HG02763 (cell line): Measurements from ENCODE around the gene C6orf141.
"Not testable (repeated sequence)": the region's sequence is repeated elsewhere in the genome, so short reads cannot be mapped to it uniquely, and the experiment has no call there.

Source experiments
- ATAC-seq: cut with Tn5 transposase; IDR thresholded peaks from one replicate; pipeline ENCODE4 v1.9.1; 2021; ENCODE audit warnings: mild to moderate bottlenecking, moderate library complexity; ENCODE audit not compliant: unreplicated experiment

Gene C6orf141

GRCh38 chr6:49565855-49566254 lies 15.4 kb downstream of the C6orf141 start:
- no peak for ATAC-seq

DNA sequence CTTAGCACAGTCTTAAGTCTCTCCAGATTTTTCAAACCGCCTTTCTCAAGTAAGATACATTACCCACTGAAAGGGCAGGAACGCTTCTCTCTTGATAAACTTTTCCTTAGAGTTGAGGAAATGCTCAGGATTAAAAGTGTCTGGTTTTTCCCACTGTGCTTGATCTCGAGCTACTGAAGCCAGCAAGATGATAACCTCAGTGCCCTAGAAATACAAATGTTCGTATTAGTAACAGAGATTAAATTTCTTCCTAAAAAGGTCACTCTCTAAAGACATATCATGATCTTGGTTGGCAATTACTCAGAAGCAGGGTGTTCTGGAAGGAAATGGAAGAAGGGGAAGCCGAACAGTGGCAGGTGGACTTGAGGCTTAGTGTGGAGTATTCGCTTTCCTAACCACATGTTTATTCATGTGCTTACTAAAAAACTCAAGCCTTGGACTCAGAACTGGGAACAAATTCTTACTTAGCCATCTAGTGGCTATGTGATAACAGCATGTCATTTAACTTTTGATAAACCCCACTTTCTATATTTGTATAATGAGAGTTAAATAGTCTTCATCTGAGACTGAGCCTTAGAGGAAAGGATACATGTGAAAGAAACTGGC lies 20.1 kb downstream of the C6orf141 start:
- ATAC-seq: no peak

DNA sequence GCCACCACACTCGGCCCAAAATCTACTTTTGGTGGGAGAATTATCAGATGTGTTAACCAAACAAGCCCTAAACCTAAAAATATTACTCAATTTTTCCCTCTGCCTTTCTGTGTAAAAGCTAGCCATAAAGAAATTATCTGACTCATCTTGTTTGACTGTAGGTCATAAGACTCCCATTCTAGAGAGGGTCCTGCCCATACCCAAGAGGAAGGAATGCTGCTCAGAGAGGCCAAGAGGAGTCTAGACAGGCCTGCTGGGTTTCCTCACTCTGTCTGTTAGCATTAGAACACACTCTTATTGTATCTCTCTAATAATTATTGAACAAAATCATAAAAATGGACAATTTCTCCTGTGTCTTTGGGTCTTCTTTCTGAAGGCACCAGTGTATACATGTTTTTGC lies 26.1 kb downstream of the C6orf141 start:
- ATAC-seq: no peak

- no peak for ATAC-seq
Measured at GRCh38 chr6:49579649-49580048, 29.2 kb downstream of the C6orf141 start.

DNA sequence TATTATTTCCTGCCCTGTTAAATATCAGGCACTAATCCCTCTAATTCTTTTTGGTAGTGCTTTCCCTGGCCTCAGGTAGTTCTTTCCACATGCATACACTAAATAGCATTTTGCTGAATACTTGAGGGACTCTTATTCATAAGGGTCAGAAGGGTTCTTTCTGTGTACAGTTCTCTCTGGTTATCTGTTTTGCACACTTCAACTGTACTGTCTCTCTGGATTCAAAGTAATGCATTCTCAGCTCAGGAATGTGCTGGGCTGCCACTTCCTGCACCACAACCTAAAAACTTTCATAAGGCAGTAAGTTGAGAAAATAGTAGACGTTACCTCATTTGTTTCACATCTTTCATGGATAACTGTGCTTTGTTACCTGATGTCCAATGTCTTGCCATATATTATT lies 32.1 kb downstream of the C6orf141 start:
- no peak for ATAC-seq

GRCh38 chr6:49587262-49587661 lies 36.8 kb downstream of the C6orf141 start:
- not testable (repeated sequence) for ATAC-seq
